ENCODE results near the gene CNDP2.
"Not testable (repeated sequence)": the region's sequence is repeated elsewhere in the genome, so short reads cannot be mapped to it uniquely, and the experiment has no call there.

CNDP2 gene

GRCh38 chr18:74498712-74499627 is 2.8 kb downstream of the CNDP2 start:
- DNase-seq (ENCODE audit: low read depth) = peak; percentile 81
- peak; percentile 37; the same call in 1 of the 2 replicates for TF ChIP-seq MYC (IDR thresholded peaks at IDR 0.05; ENCODE audit: low read depth, low read length)
- peak; percentile 73 for TF ChIP-seq MAX (IDR thresholded peaks at IDR 0.05; ENCODE audit: low read depth, low read length)
- TF ChIP-seq, protein P1, sequence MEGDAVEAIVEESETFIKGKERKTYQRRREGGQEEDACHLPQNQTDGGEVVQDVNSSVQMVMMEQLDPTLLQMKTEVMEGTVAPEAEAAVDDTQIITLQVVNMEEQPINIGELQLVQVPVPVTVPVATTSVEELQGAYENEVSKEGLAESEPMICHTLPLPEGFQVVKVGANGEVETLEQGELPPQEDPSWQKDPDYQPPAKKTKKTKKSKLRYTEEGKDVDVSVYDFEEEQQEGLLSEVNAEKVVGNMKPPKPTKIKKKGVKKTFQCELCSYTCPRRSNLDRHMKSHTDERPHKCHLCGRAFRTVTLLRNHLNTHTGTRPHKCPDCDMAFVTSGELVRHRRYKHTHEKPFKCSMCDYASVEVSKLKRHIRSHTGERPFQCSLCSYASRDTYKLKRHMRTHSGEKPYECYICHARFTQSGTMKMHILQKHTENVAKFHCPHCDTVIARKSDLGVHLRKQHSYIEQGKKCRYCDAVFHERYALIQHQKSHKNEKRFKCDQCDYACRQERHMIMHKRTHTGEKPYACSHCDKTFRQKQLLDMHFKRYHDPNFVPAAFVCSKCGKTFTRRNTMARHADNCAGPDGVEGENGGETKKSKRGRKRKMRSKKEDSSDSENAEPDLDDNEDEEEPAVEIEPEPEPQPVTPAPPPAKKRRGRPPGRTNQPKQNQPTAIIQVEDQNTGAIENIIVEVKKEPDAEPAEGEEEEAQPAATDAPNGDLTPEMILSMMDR (IDR thresholded peaks at IDR 0.05; ENCODE audit: low read depth, low read length) = no peak
- peak; percentile 18 for TF ChIP-seq POLR2A (IDR thresholded peaks at IDR 0.05; ENCODE audit: extremely low read depth, insufficient read length)
- peak overlapping the region; percentile 79 for H3K4me3 ChIP-seq (ENCODE audit: low read depth, low read length)

DNA sequence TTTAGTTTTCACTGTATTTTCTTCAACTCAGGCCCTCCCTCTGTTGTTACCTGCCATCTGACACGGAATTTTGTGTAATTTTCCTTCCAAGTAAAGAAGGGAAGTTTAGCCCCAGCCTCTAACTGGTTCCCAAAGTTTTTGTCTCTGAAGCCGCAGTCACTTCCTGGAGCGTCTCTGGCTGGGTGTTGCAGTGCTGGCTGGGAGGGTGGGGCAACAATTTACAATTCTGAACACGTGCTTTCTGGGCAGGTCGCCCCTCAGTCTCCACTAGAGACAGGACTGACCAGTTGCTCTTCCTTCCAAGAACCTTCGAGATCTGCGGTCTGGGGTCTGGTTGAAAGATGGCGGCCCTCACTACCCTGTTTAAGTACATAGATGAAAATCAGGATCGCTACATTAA is 3.5 kb downstream of the CNDP2 start:
- TF ChIP-seq MYC (IDR thresholded peaks at IDR 0.05; ENCODE audit: low read depth, low read length) = peak; percentile 87
- no peak for TF ChIP-seq POLR2A (IDR thresholded peaks at IDR 0.05; ENCODE audit: extremely low read depth, insufficient read length)
- TF ChIP-seq MAX (IDR thresholded peaks at IDR 0.05; ENCODE audit: low read depth, low read length) = peak; percentile 98
- TF ChIP-seq, protein P1 (IDR thresholded peaks at IDR 0.05; ENCODE audit: low read depth, low read length) = no peak
- peak overlapping the region; percentile 79 for H3K4me3 ChIP-seq (ENCODE audit: low read depth, low read length)
- DNase-seq (ENCODE audit: low read depth) = peak; percentile 80

- peak overlapping the region; percentile 79 for H3K4me3 ChIP-seq (ENCODE audit: low read depth, low read length)
- no peak for TF ChIP-seq POLR2A (IDR thresholded peaks at IDR 0.05; ENCODE audit: extremely low read depth, insufficient read length)
- TF ChIP-seq MAX (IDR thresholded peaks at IDR 0.05; ENCODE audit: low read depth, low read length) = no peak
- no peak for TF ChIP-seq MYC (IDR thresholded peaks at IDR 0.05; ENCODE audit: low read depth, low read length)
- TF ChIP-seq, protein P1 (IDR thresholded peaks at IDR 0.05; ENCODE audit: low read depth, low read length) = no peak
- no peak for DNase-seq (ENCODE audit: low read depth)
These were observed 4.2 kb downstream of the CNDP2 start for GRCh38 chr18:74500372-74500771.

DNA sequence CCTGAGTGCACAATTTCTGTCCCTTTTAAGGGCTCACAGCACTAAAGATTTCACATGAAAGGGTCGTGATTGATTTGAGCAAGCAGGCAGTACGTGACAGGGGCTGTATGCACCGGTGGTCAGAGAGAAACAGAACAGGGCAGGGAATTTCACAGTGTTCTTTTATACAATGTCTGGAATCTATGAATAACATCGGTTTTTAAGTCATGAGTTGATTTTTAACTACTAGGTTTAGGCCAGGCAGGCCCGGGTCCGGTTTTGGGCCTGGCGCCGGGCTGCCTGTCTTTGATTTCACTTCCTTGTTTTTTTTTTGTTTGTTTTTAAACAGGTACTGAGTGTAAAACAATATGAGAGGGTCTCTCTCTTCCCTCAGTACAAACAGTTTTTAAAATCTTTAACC is 4.6 kb downstream of the CNDP2 start:
- H3K4me3 ChIP-seq (ENCODE audit: low read depth, low read length) = peak overlapping the region; percentile 79
- DNase-seq (ENCODE audit: low read depth) = not testable (repeated sequence)

GRCh38 chr18:74501386-74501785 is 5.2 kb downstream of the CNDP2 start:
- TF ChIP-seq, protein P1 (IDR thresholded peaks at IDR 0.05; ENCODE audit: low read depth, low read length) = no peak
- TF ChIP-seq POLR2A (IDR thresholded peaks at IDR 0.05; ENCODE audit: extremely low read depth, insufficient read length) (no peak), MAX (IDR thresholded peaks at IDR 0.05; ENCODE audit: low read depth, low read length) (no peak), MYC (IDR thresholded peaks at IDR 0.05; ENCODE audit: low read depth, low read length) (no peak)
- H3K4me3 ChIP-seq (ENCODE audit: low read depth, low read length) = no peak overlapping the region
- no peak for DNase-seq (ENCODE audit: low read depth)

GRCh38 chr18:74503137-74503536 is 7.0 kb downstream of the CNDP2 start:
- H3K4me3 ChIP-seq (ENCODE audit: low read depth, low read length) = no peak overlapping the region
- DNase-seq (ENCODE audit: low read depth) = no peak
- TF ChIP-seq MAX (IDR thresholded peaks at IDR 0.05; ENCODE audit: low read depth, low read length) (no peak), POLR2A (IDR thresholded peaks at IDR 0.05; ENCODE audit: extremely low read depth, insufficient read length) (no peak), MYC (IDR thresholded peaks at IDR 0.05; ENCODE audit: low read depth, low read length) (no peak)
- TF ChIP-seq, protein P1 (IDR thresholded peaks at IDR 0.05; ENCODE audit: low read depth, low read length) = no peak
